ENCODE data around the gene CAMK1D. TPM values are rescaled to one million over a fixed set of nuclear protein-coding genes. Genes with fewer than 3 reads are reported as not detected.

Gene CAMK1D
- polyA plus RNA-seq, 1 donor (not counting 4 experiments of a cell fraction or from before 2014, with no cell fraction given), result 0.76 TPM

DNA sequence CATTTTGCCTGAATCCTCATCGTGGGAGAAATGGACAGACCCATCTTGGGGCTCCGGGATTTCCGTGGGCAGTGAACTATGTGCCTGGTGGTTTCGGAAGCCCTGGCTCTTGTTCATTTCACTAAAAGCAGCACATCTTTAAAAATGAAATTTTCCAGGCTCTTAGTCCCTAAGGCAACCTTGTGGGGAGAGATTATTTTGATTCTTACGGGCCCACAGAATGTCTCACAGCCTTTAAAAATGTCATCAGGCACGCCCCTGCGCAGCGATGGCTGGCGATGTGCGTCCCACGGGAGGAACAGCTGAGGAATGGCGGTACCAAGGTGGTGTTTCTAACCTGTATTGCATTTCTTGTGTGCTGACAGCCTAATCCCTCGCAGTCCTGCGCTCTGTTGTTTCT, 462.5 kb downstream of the CAMK1D start:
- no peak overlapping the region for H3K27ac ChIP-seq (ENCODE audit: control insufficient read depth, insufficient read depth, low read length)
- H2AFZ ChIP-seq (ENCODE audit: control insufficient read depth, low read length), result no peak overlapping the region
- dilution Hi-C loops (cut with MboI; ENCODE audit: extremely low pct_ligation_motif_present, low sequenced_read_pairs), result no loop called here
- no peaks in the 10 kb centered on the region for H3K27me3 ChIP-seq (ENCODE audit: control insufficient read depth, extremely low read depth, insufficient read depth, low read length)
- H3K4me2 ChIP-seq (ENCODE audit: control insufficient read depth, extremely low read depth, insufficient read depth, low read depth, low read length), result no peak overlapping the region
- H3K4me1 ChIP-seq (ENCODE audit: control insufficient read depth, extremely low read depth, insufficient read depth, low read length), result no peaks in the 10 kb centered on the region
- FAIRE-seq, result no peak
- no peak overlapping the region for H3K9ac ChIP-seq (ENCODE audit: control insufficient read depth, extremely low read depth, insufficient read depth, low read length)
- no peaks in the 10 kb centered on the region for H3K36me3 ChIP-seq (ENCODE audit: control insufficient read depth in 2 of 2, extremely low read depth in 1 of 2, insufficient read depth in 2 of 2, low read length in 2 of 2)
- no peaks in the 10 kb centered on the region for H3K79me2 ChIP-seq (ENCODE audit: control insufficient read depth, insufficient read depth, low read length)
- TF ChIP-seq CTCF (optimal IDR thresholded peaks at IDR 0.05 in 1 of 3, IDR thresholded peaks at IDR 0.05 in 1 of 3, conservative IDR thresholded peaks at IDR 0.05 in 1 of 3; ENCODE audit: extremely low read depth in 1 of 3, insufficient read depth in 2 of 3, low read length in 3 of 3) (no peak), EZH2 (IDR thresholded peaks at IDR 0.05; ENCODE audit: low read length) (no peak)
- H3K9me3 ChIP-seq (ENCODE audit: control insufficient read depth, low read depth, low read length), result no peaks in the 10 kb centered on the region
- no peak overlapping the region for H3K4me3 ChIP-seq (ENCODE audit: control insufficient read depth in 2 of 3, extremely low read depth in 1 of 3, insufficient read depth in 2 of 3, low read depth in 1 of 3, low read length in 3 of 3)
- H4K20me1 ChIP-seq (ENCODE audit: control insufficient read depth, extremely low read depth, insufficient read depth, low read length), result no peaks in the 10 kb centered on the region
- no peaks in the 10 kb centered on the region for H3K9me1 ChIP-seq (ENCODE audit: control insufficient read depth, extremely low read depth, insufficient read depth, low read length)
- DNase-seq (ENCODE audit: low read depth, low spot score), result no peak

- H3K36me3 ChIP-seq (ENCODE audit: control insufficient read depth in 2 of 2, extremely low read depth in 1 of 2, insufficient read depth in 2 of 2, low read length in 2 of 2), result no peaks in the 10 kb centered on the region
- no peaks in the 10 kb centered on the region for H3K9me3 ChIP-seq (ENCODE audit: control insufficient read depth, low read depth, low read length)
- H2AFZ ChIP-seq (ENCODE audit: control insufficient read depth, low read length), result no peak overlapping the region
- H3K27ac ChIP-seq (ENCODE audit: control insufficient read depth, insufficient read depth, low read length), result no peak overlapping the region
- H3K9me1 ChIP-seq (ENCODE audit: control insufficient read depth, extremely low read depth, insufficient read depth, low read length), result no peaks in the 10 kb centered on the region
- TF ChIP-seq EZH2 (IDR thresholded peaks at IDR 0.05; ENCODE audit: low read length) (no peak), CTCF (optimal IDR thresholded peaks at IDR 0.05 in 1 of 3, IDR thresholded peaks at IDR 0.05 in 1 of 3, conservative IDR thresholded peaks at IDR 0.05 in 1 of 3; ENCODE audit: extremely low read depth in 1 of 3, insufficient read depth in 2 of 3, low read length in 3 of 3) (no peak)
- FAIRE-seq (no peak), DNase-seq (ENCODE audit: low read depth, low spot score) (no peak)
- H4K20me1 ChIP-seq (ENCODE audit: control insufficient read depth, extremely low read depth, insufficient read depth, low read length), result no peaks in the 10 kb centered on the region
- H3K79me2 ChIP-seq (ENCODE audit: control insufficient read depth, insufficient read depth, low read length), result no peaks in the 10 kb centered on the region
- H3K4me2 ChIP-seq (ENCODE audit: control insufficient read depth, extremely low read depth, insufficient read depth, low read depth, low read length), result no peak overlapping the region
- dilution Hi-C loops (cut with MboI; ENCODE audit: extremely low pct_ligation_motif_present, low sequenced_read_pairs), result no loop called here
- H3K4me1 ChIP-seq (ENCODE audit: control insufficient read depth, extremely low read depth, insufficient read depth, low read length), result no peaks in the 10 kb centered on the region
- no peak overlapping the region for H3K4me3 ChIP-seq (ENCODE audit: control insufficient read depth in 2 of 3, extremely low read depth in 1 of 3, insufficient read depth in 2 of 3, low read depth in 1 of 3, low read length in 3 of 3)
- H3K9ac ChIP-seq (ENCODE audit: control insufficient read depth, extremely low read depth, insufficient read depth, low read length), result no peak overlapping the region
- no peaks in the 10 kb centered on the region for H3K27me3 ChIP-seq (ENCODE audit: control insufficient read depth, extremely low read depth, insufficient read depth, low read length)
Measured at GRCh38 chr10:12812571-12812970, 463.2 kb downstream of the CAMK1D start.

All from keratinocyte (primary cell).